Kidney (tissue), 22 donors: Measurements from ENCODE around the gene CA6. TPM values are rescaled to one million over a fixed set of nuclear protein-coding genes. Genes with fewer than 3 reads are reported as not detected.
"Not testable (repeated sequence)": the region's sequence is repeated elsewhere in the genome, so short reads cannot be mapped to it uniquely, and the experiment has no call there.

Source experiments
- DNase-seq, 5 donors: peaks; one replicate each; pipeline ENCODE4 v3.0.0-alpha.2; 2013 to 2020
- FAIRE-seq: peaks from 2 replicates; lab custom pipeline; 2012; peaks lifted over from hg19 to GRCh38; lab: Jason Lieb, UNC
- H3K27ac ChIP-seq, 2 donors: one replicate each; pipeline ENCODE4 v1.7.0; 2013; ENCODE audit warnings: low read depth in 2 of 2, low read length in 2 of 2, inconsistent platforms in 1 of 2
- H3K27me3 ChIP-seq: one replicate; pipeline ENCODE4 v1.7.1; 2013; ENCODE audit warnings: low read length, inconsistent platforms; ENCODE audit not compliant: control insufficient read depth, insufficient read depth
- H3K36me3 ChIP-seq, 3 donors: one replicate each; pipeline versions ENCODE4 v1.7.0 to v1.7.1; 2013; ENCODE audit warnings: low read length in 3 of 3, control low read depth in 1 of 3, inconsistent platforms in 1 of 3; ENCODE audit not compliant: insufficient read depth in 3 of 3, control insufficient read depth in 2 of 3
- H3K4me1 ChIP-seq, 3 donors: one replicate each; pipeline versions ENCODE4 v1.7.0 to v1.7.1; 2013; ENCODE audit warnings: low read length in 3 of 3, inconsistent platforms in 1 of 3, low read depth in 1 of 3; ENCODE audit not compliant: control insufficient read depth in 2 of 3, insufficient read depth in 2 of 3
- H3K4me3 ChIP-seq, 3 donors: one replicate each; pipeline versions ENCODE4 v1.7.0 to v1.8.1; 2013; ENCODE audit warnings: low read length in 3 of 3, control low read depth in 1 of 3, inconsistent platforms in 1 of 3
- H3K9ac ChIP-seq, 3 donors: one replicate each; pipeline versions ENCODE4 v1.7.0 to v1.7.1; 2013; ENCODE audit warnings: low read length in 3 of 3, control low read depth in 1 of 3, inconsistent platforms in 1 of 3
- H3K9me3 ChIP-seq, 3 donors: one replicate each; pipeline versions ENCODE4 v1.7.0 to v1.7.1; 2013; ENCODE audit warnings: low read length in 3 of 3, control low read depth in 1 of 3, inconsistent platforms in 1 of 3; ENCODE audit not compliant: control insufficient read depth in 2 of 3, insufficient read depth in 1 of 3
- CTCF ChIP-seq: IDR thresholded peaks from 3 replicates; pipeline ENCODE4 v1.5.1; 2012; ENCODE audit warnings: mild to moderate bottlenecking, moderate library complexity, borderline replicate concordance; ENCODE audit not compliant: insufficient read depth; ENCODE audit errors: extremely low read depth
- intact Hi-C: fragments of 100-400 bp; cut with DNase I; formaldehyde crosslinking; loops from one replicate; pipeline ENCODE4 v1.11.1; 2022
- long read RNA-seq, 10 donors: library from polyadenylated mRNA in 1 of 10; unstranded in 1 of 10; transcript quantifications; one replicate each; pipeline ENCODE4 v2.0.0 and lab custom pipeline, GENCODE V29; 2021 to 2026
- polyA plus RNA-seq: library from polyadenylated mRNA; stranded (reverse); fragments of 350-450 nt; fragmentation: Illumina TruSeq; extraction: RNeasy Lipid Tissue Mini Kit (QIAGEN cat#74804); gene quantifications from one replicate; pipeline ENCODE4 v1.2.3, GENCODE V29; 2014; ENCODE audit warnings: low read depth, low replicate concordance; ENCODE audit not compliant: insufficient read depth
- total RNA-seq: library from RNA; stranded (reverse); fragmentation: NEBNext Ultra II Directional; extraction: Animal tissue kit (Norgen Biotek cat#: 25700); gene quantifications from one replicate; pipeline ENCODE4 v1.2.1, GENCODE V29; 2021
- donor health status: control.
- donor health status: control.
- donor health status: control.
- donor health status: control.
- donor health status: control.
- donor health status: DM: yes; HTN: yes; CAD: no.
- donor health status: Normal renal cell carcinoma (clear cell type).

Gene CA6
- not detected for total RNA-seq
- not detected for polyA plus RNA-seq
- long read RNA-seq, donor 1, result 0 reads
- long read RNA-seq, donor 2, result 0 reads
- long read RNA-seq, donor 3, result 0 reads
- long read RNA-seq, donor 4, result 0 reads
- long read RNA-seq, donor 5, result 0 reads
- long read RNA-seq, donor 6, result 0 reads
- long read RNA-seq, donor 7, result 0 reads
- long read RNA-seq, donor 8, result 0 reads
- long read RNA-seq, donor 9, result 0 reads
- long read RNA-seq, donor 10, result 0 reads

- Histone ChIP-seq H3K9ac (no peak within 1 kb of the TSS), H3K4me1 (no peaks in the 10 kb centered on the region), H3K4me3 (no peak within 1 kb of the TSS), H3K36me3 (no peaks in the 10 kb centered on the region), H3K9me3 (no peaks in the 10 kb centered on the region), H3K27ac (no peak within 1 kb of the TSS), H3K27me3 (no peaks in the 10 kb centered on the region)
- FAIRE-seq (no peak), DNase-seq (no peak)
- intact Hi-C loops, result no loop called here
- no peak for TF ChIP-seq CTCF
Observed at GRCh38 chr1:8945568-8945967, at the start of gene CA6. CA6 (plus strand) TSS chr1:8945868; CDS start chr1:8945887, 19 bp downstream.

- FAIRE-seq, H3K4me1 ChIP-seq, H3K9me3 ChIP-seq, intact Hi-C loops, H3K27ac ChIP-seq, DNase-seq, H3K27me3 ChIP-seq, H3K4me3 ChIP-seq, H3K36me3 ChIP-seq, H3K9ac ChIP-seq: not testable (repeated sequence)
Observed at GRCh38 chr1:8896775-8897174, 48.9 kb upstream of the CA6 start.

GRCh38 chr1:8897505-8897904 is 48.2 kb upstream of the CA6 start:
- H3K9me3 ChIP-seq, DNase-seq, H3K27me3 ChIP-seq, H3K9ac ChIP-seq, H3K36me3 ChIP-seq, H3K4me1 ChIP-seq, H3K27ac ChIP-seq, intact Hi-C loops, H3K4me3 ChIP-seq, FAIRE-seq: not testable (repeated sequence)

GRCh38 chr1:8898418-8898817 is 47.2 kb upstream of the CA6 start:
- FAIRE-seq, H3K9me3 ChIP-seq, H3K4me3 ChIP-seq, intact Hi-C loops, H3K36me3 ChIP-seq, H3K27me3 ChIP-seq, H3K27ac ChIP-seq, DNase-seq, H3K4me1 ChIP-seq, H3K9ac ChIP-seq: not testable (repeated sequence)

- no peak overlapping the region for H3K27ac ChIP-seq
- peaks cover 0 to 6% (median 0%) of the 10 kb centered on the region in 3 donors for H3K4me1 ChIP-seq
- no peak for TF ChIP-seq CTCF
- intact Hi-C loops, result no loop called here
- H3K9ac ChIP-seq, result no peak overlapping the region
- no peaks in the 10 kb centered on the region for H3K27me3 ChIP-seq
- H3K36me3 ChIP-seq, result no peaks in the 10 kb centered on the region
- no peak overlapping the region for H3K4me3 ChIP-seq
- H3K9me3 ChIP-seq, result no peaks in the 10 kb centered on the region
- FAIRE-seq (no peak), DNase-seq (no peak)
Observed at GRCh38 chr1:8899046-8899445, 46.6 kb upstream of the CA6 start.

GRCh38 chr1:8900684-8901083 is 45.0 kb upstream of the CA6 start:
- H3K9me3 ChIP-seq, H3K27me3 ChIP-seq, FAIRE-seq, DNase-seq, H3K27ac ChIP-seq, H3K36me3 ChIP-seq, H3K9ac ChIP-seq, intact Hi-C loops, H3K4me3 ChIP-seq: not testable (repeated sequence)
- peaks cover 0 to 11% (median 0%) of the 10 kb centered on the region in 3 donors for H3K4me1 ChIP-seq
